SK-N-DZ (cell line): ENCODE data around the gene TBPL1.
"Not testable (repeated sequence)": the region's sequence is repeated elsewhere in the genome, so short reads cannot be mapped to it uniquely, and the experiment has no call there.

Experiments
- DNase-seq: peaks from one replicate; pipeline ENCODE4 v3.0.0-alpha.2; 2015; ENCODE audit warnings: low spot score

The TBPL1 gene

GRCh38 chr6:133953634-133954415 is 801 bp downstream of the TBPL1 start:
- DNase-seq = peak; percentile 17

- no peak for DNase-seq
Measured at GRCh38 chr6:133954657-133955576, 1.9 kb downstream of the TBPL1 start.

GRCh38 chr6:133955582-133956415 is 2.8 kb downstream of the TBPL1 start:
- DNase-seq = no peak

- no peak for DNase-seq
Measured at GRCh38 chr6:133956416-133957049, 3.5 kb downstream of the TBPL1 start.

GRCh38 chr6:133957227-133957626 is 4.2 kb downstream of the TBPL1 start:
- no peak for DNase-seq

GRCh38 chr6:133957780-133958242 is 4.8 kb downstream of the TBPL1 start:
- DNase-seq = no peak

- no peak for DNase-seq
Measured at GRCh38 chr6:133958791-133959190, 5.8 kb downstream of the TBPL1 start.

- no peak for DNase-seq
Measured at GRCh38 chr6:133959667-133960368, 6.8 kb downstream of the TBPL1 start.

- no peak for DNase-seq
Measured at GRCh38 chr6:133961831-133962230, 8.8 kb downstream of the TBPL1 start.

- no peak for DNase-seq
Measured at GRCh38 chr6:133964052-133964451, 11.0 kb downstream of the TBPL1 start.

- no peak for DNase-seq
Measured at GRCh38 chr6:133964702-133965101, 11.7 kb downstream of the TBPL1 start.

GRCh38 chr6:133965817-133966360 is 12.9 kb downstream of the TBPL1 start:
- DNase-seq = no peak

- no peak for DNase-seq
Measured at GRCh38 chr6:133966654-133967329, 13.8 kb downstream of the TBPL1 start.

- no peak for DNase-seq
Measured at GRCh38 chr6:133967347-133967746, 14.3 kb downstream of the TBPL1 start.

GRCh38 chr6:133967835-133968234 is 14.8 kb downstream of the TBPL1 start:
- not testable (repeated sequence) for DNase-seq

GRCh38 chr6:133969285-133969920 is 16.4 kb downstream of the TBPL1 start:
- DNase-seq = no peak

GRCh38 chr6:133969921-133970295 is 16.9 kb downstream of the TBPL1 start:
- DNase-seq = no peak

- no peak for DNase-seq
Measured at GRCh38 chr6:133971861-133972260, 18.8 kb downstream of the TBPL1 start.

- DNase-seq = no peak
Measured at GRCh38 chr6:133972388-133972787, 19.4 kb downstream of the TBPL1 start.
